Right cardiac atrium (tissue), 5 donors: Measurements from ENCODE around the gene PRTG. TPM values are rescaled to one million over a fixed set of nuclear protein-coding genes. Genes with fewer than 3 reads are reported as not detected.
A peak's percentile ranks its signal among the peaks of the same experiment; 100 is the strongest.
"Not testable (repeated sequence)": the region's sequence is repeated elsewhere in the genome, so short reads cannot be mapped to it uniquely, and the experiment has no call there.

Experiments used
- ATAC-seq, 2 donors: fragments of 200-7000 bp; cut with Tn5 transposase; one replicate each; pipeline versions ENCODE4 v1.8.0 to v1.9.1; 2020; ENCODE audit warnings: moderate library complexity in 2 of 2, mild to moderate bottlenecking in 1 of 2
- DNase-seq, 3 donors: peaks; one replicate each; pipeline ENCODE4 v3.0.0-alpha.2; 2020
- H3K27ac ChIP-seq: one replicate; pipeline ENCODE4 v1.5.1; 2013; ENCODE audit warnings: mild to moderate bottlenecking, low read length, control low read depth, moderate library complexity
- H3K27me3 ChIP-seq: one replicate; pipeline ENCODE4 v1.6.1; 2013; ENCODE audit not compliant: control insufficient read depth, insufficient read depth
- H3K4me1 ChIP-seq: one replicate; pipeline ENCODE4 v1.6.1; 2013; ENCODE audit warnings: low read length; ENCODE audit not compliant: control insufficient read depth, insufficient read depth
- H3K4me3 ChIP-seq: one replicate; pipeline ENCODE4 v1.5.1; 2013; ENCODE audit warnings: low read length, control low read depth
- H3K9me3 ChIP-seq: one replicate; pipeline ENCODE4 v1.6.1; 2013; ENCODE audit warnings: low read length; ENCODE audit not compliant: control insufficient read depth
- WGBS: extraction: QIAGEN DNeasy Blood & Tissue Kit; methylation state at CpG from one replicate; pipeline ENCODE4 v1.1.7; 2013; 5-methylcytosine and 5-hydroxymethylcytosine counted together
- intact Hi-C, 4 donors: fragments of 100-400 bp; cut with DNase I; formaldehyde crosslinking; loops; one replicate each; pipeline versions ENCODE4 v1.11.0 to v1.14.0; 2022 to 2023
- polyA plus RNA-seq: library from polyadenylated mRNA; stranded (reverse); fragments of 200-250 nt; gene quantifications from one replicate; pipeline ENCODE4 v1.2.3, GENCODE V29; 2013
- total RNA-seq, 4 donors: library from RNA; stranded (reverse); fragmentation: NEBNext Ultra II Directional; extraction: Animal tissue kit (Norgen Biotek cat#: 25700); gene quantifications; one replicate each; pipeline ENCODE4 v1.2.1, GENCODE V29; 2021
- donor health status: healthy with polysubstance abuse.
- donor health status: DM: no; HTN: yes; CAD: no.
- donor health status: DM: no; HTN: no; CAD: no.
- donor health status: DM: no; HTN: yes; CAD: no; lungs with severe emphysema.
- donor health status: DM: yes; HTN: yes; CAD: no.

PRTG gene
- total and polyA plus RNA-seq, 5 donors, result 0.23 to 1.4 (median 0.60) TPM

- Histone ChIP-seq H3K9me3 (no peaks in the 10 kb centered on the region), H3K4me1 (no peaks in the 10 kb centered on the region), H3K4me3 (no peak overlapping the region), H3K27me3 (no peaks in the 10 kb centered on the region), H3K27ac (no peak overlapping the region)
- intact Hi-C loops, result no loop called here
- WGBS, result 67% methylated on average over 8 of the region's 8 CpGs
- DNase-seq (peak in 1 of 3 donors; percentile 8), ATAC-seq (no peak)
These were observed 47.5 kb downstream of the PRTG start for GRCh38 chr15:55695432-55695831.

GRCh38 chr15:55694652-55695150 is 48.3 kb downstream of the PRTG start:
- WGBS, result 76% methylated on average over 4 of the region's 4 CpGs
- DNase-seq, result no peak
- Histone ChIP-seq H3K27ac (no peak overlapping the region), H3K9me3 (no peaks in the 10 kb centered on the region), H3K4me1 (no peaks in the 10 kb centered on the region), H3K4me3 (no peak overlapping the region), H3K27me3 (no peaks in the 10 kb centered on the region)
- intact Hi-C loops, result no loop called here
- no peak for ATAC-seq

GRCh38 chr15:55693116-55693515 is 49.8 kb downstream of the PRTG start:
- H3K4me1 ChIP-seq, DNase-seq, H3K9me3 ChIP-seq, ATAC-seq, H3K27me3 ChIP-seq, H3K4me3 ChIP-seq, H3K27ac ChIP-seq, intact Hi-C loops: not testable (repeated sequence)
- 99% methylated on average over 14 of the region's 14 CpGs for WGBS

- no peaks in the 10 kb centered on the region for H3K9me3 ChIP-seq
- intact Hi-C loops, result no loop called here
- no peaks in the 10 kb centered on the region for H3K27me3 ChIP-seq
- H3K4me1 ChIP-seq, result peaks cover 2% of the 10 kb centered on the region
- H3K4me3 ChIP-seq, result no peak overlapping the region
- WGBS, result 88% methylated on average over 6 of the region's 6 CpGs
- H3K27ac ChIP-seq, result no peak overlapping the region
- DNase-seq (no peak), ATAC-seq (no peak)
These were observed 55.2 kb downstream of the PRTG start for GRCh38 chr15:55687792-55688191.

GRCh38 chr15:55685286-55685685 is 57.7 kb downstream of the PRTG start:
- Histone ChIP-seq H3K4me3 (no peak overlapping the region), H3K9me3 (no peaks in the 10 kb centered on the region), H3K27ac (no peak overlapping the region), H3K27me3 (no peaks in the 10 kb centered on the region), H3K4me1 (peaks cover 2% of the 10 kb centered on the region)
- intact Hi-C loops, result no loop called here
- WGBS, result 48% methylated on average over 1 of the region's 1 CpG
- ATAC-seq (no peak), DNase-seq (no peak)

DNA sequence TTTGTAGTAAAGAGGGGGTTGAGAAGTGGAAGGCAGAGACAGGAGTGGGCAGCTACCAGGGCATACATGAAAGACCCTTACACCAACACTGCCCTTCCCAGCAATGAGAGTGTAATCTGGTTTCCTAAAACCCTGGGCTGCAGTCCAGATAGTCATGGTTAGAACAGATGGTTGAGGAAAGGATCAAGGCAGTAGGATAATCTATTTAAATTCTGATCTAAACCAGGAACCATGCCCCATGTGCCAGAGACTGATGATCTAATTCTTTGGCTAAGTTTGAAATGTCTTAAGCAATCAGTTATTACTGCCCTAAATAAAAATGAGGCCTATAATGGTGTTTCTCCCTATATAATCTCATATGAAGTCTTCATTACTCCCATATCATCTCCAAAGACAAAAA is 59.6 kb downstream of the PRTG start:
- intact Hi-C loops, result no loop called here
- H3K4me1 ChIP-seq, result peaks cover 2% of the 10 kb centered on the region
- no peak for DNase-seq

GRCh38 chr15:55681631-55682030 is 61.3 kb downstream of the PRTG start:
- Histone ChIP-seq H3K27me3 (no peaks in the 10 kb centered on the region), H3K9me3 (no peaks in the 10 kb centered on the region), H3K27ac (no peak overlapping the region), H3K4me1 (peaks cover 2% of the 10 kb centered on the region), H3K4me3 (no peak overlapping the region)
- WGBS, result 85% methylated on average over 5 of the region's 5 CpGs
- intact Hi-C loops, result no loop called here
- DNase-seq (no peak), ATAC-seq (no peak)

More for the DNA sequence above, 59.6 kb downstream of the PRTG start:
- no peak overlapping the region for H3K4me3 ChIP-seq
- no peaks in the 10 kb centered on the region for H3K27me3 ChIP-seq
- H3K27ac ChIP-seq, result no peak overlapping the region
- H3K9me3 ChIP-seq, result no peaks in the 10 kb centered on the region
- ATAC-seq, result no peak

- ATAC-seq, result no peak
- DNase-seq, result no peak
- 92% methylated on average over 2 of the region's 2 CpGs for WGBS
- Histone ChIP-seq H3K27me3 (no peaks in the 10 kb centered on the region), H3K4me3 (no peak overlapping the region), H3K4me1 (no peaks in the 10 kb centered on the region), H3K9me3 (no peaks in the 10 kb centered on the region), H3K27ac (no peak overlapping the region)
- intact Hi-C loops, result no loop called here
These were observed 66.4 kb downstream of the PRTG start for GRCh38 chr15:55676507-55676906.

GRCh38 chr15:55673287-55673686 is 69.7 kb downstream of the PRTG start:
- intact Hi-C loops, result no loop called here
- H3K4me1 ChIP-seq, result no peaks in the 10 kb centered on the region
- WGBS, result 96% methylated on average over 10 of the region's 10 CpGs
- H3K9me3 ChIP-seq, result no peaks in the 10 kb centered on the region
- DNase-seq, result no peak
- no peaks in the 10 kb centered on the region for H3K27me3 ChIP-seq
- H3K4me3 ChIP-seq, result no peak overlapping the region
- no peak for ATAC-seq
- no peak overlapping the region for H3K27ac ChIP-seq

DNA sequence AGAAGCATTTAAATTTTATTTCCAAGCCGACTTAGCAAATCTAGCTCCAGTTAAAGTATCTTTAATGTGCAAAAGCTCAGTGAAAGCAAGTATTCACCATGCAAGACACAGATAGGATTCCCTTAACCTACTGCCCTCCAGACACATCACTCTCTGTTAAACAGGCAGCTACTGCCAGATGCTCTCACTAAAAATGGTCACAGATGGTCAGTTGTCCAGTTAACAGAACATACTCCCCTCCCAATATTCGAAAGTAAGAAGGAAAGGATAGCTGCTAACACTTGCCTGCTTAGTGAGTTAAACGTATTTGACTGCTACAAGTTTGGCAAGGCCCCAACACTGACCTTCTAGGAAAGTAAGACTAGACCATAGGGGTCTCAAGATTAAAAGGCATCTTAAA is 73.7 kb downstream of the PRTG start:
- WGBS, result 53% methylated on average over 3 of the region's 3 CpGs
- intact Hi-C loops, result no loop called here
- H3K4me1 ChIP-seq, result no peaks in the 10 kb centered on the region
- H3K9me3 ChIP-seq, result no peaks in the 10 kb centered on the region
- ATAC-seq (no peak), DNase-seq (no peak)
- H3K27me3 ChIP-seq, result no peaks in the 10 kb centered on the region
- no peak overlapping the region for H3K4me3 ChIP-seq
- H3K27ac ChIP-seq, result no peak overlapping the region

DNA sequence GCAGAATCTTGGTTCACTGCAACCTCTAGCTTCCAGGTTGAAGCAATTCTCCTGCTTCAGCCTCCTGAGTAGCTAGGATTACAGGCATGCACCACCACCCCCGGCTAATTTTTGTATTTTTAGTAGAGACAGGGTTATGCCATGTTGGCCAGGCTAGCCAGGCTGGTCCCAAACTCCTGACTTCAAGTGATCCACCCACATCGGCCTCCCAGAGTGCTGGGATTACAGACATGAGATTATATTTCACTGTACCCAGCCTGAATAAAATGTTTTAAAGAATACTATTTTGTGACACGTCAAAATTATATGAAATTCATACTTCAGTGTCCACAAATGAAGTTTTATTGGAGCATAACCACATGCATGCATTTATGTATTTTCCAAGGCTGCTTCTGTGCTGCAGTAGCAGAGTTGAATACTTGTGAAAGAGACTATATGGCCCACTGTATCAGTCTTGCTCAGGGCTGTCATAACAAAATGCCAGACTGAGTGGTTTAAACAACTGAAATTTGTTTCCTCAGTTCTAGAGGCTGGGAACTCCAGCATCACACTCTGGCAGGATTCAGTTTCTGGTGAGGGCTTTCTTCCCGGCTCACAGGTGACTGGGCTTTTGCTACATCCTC is 77.2 kb downstream of the PRTG start:
- intact Hi-C loops, result no loop called here
- no peak overlapping the region for H3K4me3 ChIP-seq
- WGBS, result 95% methylated on average over 4 of the region's 4 CpGs
- no peaks in the 10 kb centered on the region for H3K27me3 ChIP-seq
- DNase-seq (no peak), ATAC-seq (no peak)
- no peak overlapping the region for H3K27ac ChIP-seq
- no peaks in the 10 kb centered on the region for H3K9me3 ChIP-seq
- no peaks in the 10 kb centered on the region for H3K4me1 ChIP-seq

- intact Hi-C loops, result no loop called here
- no peaks in the 10 kb centered on the region for H3K4me1 ChIP-seq
- H3K27me3 ChIP-seq, result no peaks in the 10 kb centered on the region
- no peak overlapping the region for H3K27ac ChIP-seq
- DNase-seq, result no peak
- ATAC-seq, result no peak
- H3K9me3 ChIP-seq, result no peaks in the 10 kb centered on the region
- no peak overlapping the region for H3K4me3 ChIP-seq
These were observed 81.5 kb downstream of the PRTG start for GRCh38 chr15:55661428-55661827.
